Smooth muscle cell of bladder (primary cell): ENCODE measurements around the gene KRTAP4-1. TPM values are rescaled to one million over a fixed set of nuclear protein-coding genes. Genes with fewer than 3 reads are reported as not detected.

Experiments used
- total RNA-seq: library from RNA; depleted of rRNA; stranded (reverse); fragments of >200 nt; gene quantifications from 2 replicates; pipeline ENCODE4 v1.2.3, GENCODE V29; 2014

KRTAP4-1 gene
- total RNA-seq: not detected in 2 replicates

GRCh38 chr17:41184480-41184961, at the start of gene KRTAP4-1:
KRTAP4-1 (minus strand) TSS chr17:41184911; CDS start chr17:41184854, 57 bp downstream.

GRCh38 chr17:41232399-41233105, 47.8 kb upstream of the KRTAP4-1 start, which contains the start of gene KRTAP9-3:
KRTAP9-3 (plus strand) TSS chr17:41232449; CDS start chr17:41232502, 53 bp downstream.

GRCh38 chr17:41226598-41227095, 41.9 kb upstream of the KRTAP4-1 start, which contains the start of gene KRTAP9-2:
KRTAP9-2 (plus strand) TSS chr17:41226648; CDS start chr17:41226655, 7 bp downstream.

GRCh38 chr17:41189837-41190318, 5.2 kb upstream of the KRTAP4-1 start, which contains the start of gene KRTAP9-1:
KRTAP9-1 (plus strand) TSS chr17:41189887; CDS start chr17:41189887, 0 bp downstream.

DNA sequence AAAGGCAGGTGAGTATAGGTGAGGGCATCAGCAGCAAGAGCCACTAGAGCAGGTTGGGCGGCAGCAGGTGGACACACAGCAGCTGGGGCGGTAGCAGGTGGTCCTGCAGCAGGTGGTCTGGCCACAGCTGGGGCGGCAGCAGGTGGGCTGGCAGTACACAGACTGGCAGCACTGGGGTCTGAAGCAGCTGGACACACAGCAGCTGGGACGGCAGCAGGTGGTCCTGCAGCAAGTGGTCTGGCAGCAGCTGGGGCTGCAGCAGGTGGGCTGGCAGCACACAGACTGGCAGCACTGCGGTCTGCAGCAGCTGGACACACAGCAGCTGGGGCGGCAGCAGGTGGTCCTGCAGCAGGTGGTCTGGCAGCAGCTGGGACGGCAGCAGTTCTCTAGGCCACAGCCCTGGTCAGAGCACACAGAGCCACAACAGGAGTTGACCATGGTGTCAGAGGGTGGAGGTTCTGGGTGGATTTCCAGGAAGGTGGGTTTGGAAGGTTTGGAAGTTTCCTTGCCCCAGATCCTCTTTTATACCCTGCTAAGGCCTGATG, 6.9 kb downstream of the KRTAP4-1 start, which contains the start of gene KRTAP4-2:
Gene KRTAP4-2, minus strand, starts transcription at position 495 of the 545 bp plus-strand sequence. Its CDS starts 57 bp downstream, at position 438.

DNA sequence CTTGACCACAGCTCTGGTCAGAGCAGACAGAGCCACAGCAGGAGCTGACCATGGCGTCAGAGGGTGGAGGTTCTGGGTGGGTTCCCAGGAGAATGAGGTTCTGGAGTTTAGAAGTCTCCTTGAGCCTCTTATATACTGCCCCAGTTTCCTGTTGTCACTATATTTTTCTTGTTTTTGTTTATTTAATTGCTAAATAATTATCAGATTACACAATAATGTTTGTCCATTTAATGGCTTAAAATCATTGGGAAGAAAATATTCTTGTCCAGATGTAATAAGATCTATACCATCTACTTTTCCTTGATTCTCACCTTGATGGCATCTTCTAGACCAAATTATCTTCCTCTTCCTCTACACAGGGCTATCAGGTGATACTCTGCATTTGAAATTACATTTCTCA, 16.6 kb downstream of the KRTAP4-1 start, which contains the start of gene KRTAP4-3:
Gene KRTAP4-3, minus strand, starts transcription at position 101 of the 400 bp plus-strand sequence. Its CDS starts 49 bp downstream, at position 52.

GRCh38 chr17:41160648-41161047, 24.1 kb downstream of the KRTAP4-1 start, which contains the start of gene KRTAP4-4:
KRTAP4-4 (minus strand) TSS chr17:41160748; CDS start chr17:41160691, 57 bp downstream.

GRCh38 chr17:41149652-41149985, 35.1 kb downstream of the KRTAP4-1 start, which contains the start of gene KRTAP4-5:
KRTAP4-5 (minus strand) TSS chr17:41149825; CDS start chr17:41149767, 58 bp downstream.

GRCh38 chr17:41140360-41141131, 44.2 kb downstream of the KRTAP4-1 start, which contains the start of gene KRTAP4-6:
KRTAP4-6 (minus strand) TSS chr17:41140544; CDS start chr17:41140487, 57 bp downstream.

Other genes with a start within 250 kb of the KRTAP4-1 start
- gene KRT23, start 247.3 kb downstream of the KRTAP4-1 start, total RNA-seq: under 0.01 and 0.46 TPM in 2 replicates
- not detected in 2 replicates for gene KRT39, start 218.0 kb downstream of the KRTAP4-1 start, total RNA-seq
- not detected in 2 replicates for gene KRT40, start 200.6 kb downstream of the KRTAP4-1 start, total RNA-seq
- gene KRTAP3-3, start 190.7 kb downstream of the KRTAP4-1 start, total RNA-seq: not detected in 2 replicates
- not detected in 2 replicates for gene KRTAP3-2, start 185.0 kb downstream of the KRTAP4-1 start, total RNA-seq
- gene KRTAP3-1, start 175.8 kb downstream of the KRTAP4-1 start, total RNA-seq: not detected in 2 replicates
- 0.57 and 0.83 TPM in 2 replicates for gene KRTAP1-5, start 157.7 kb downstream of the KRTAP4-1 start, total RNA-seq
- not detected in 2 replicates for gene KRTAP1-4, start 154.7 kb downstream of the KRTAP4-1 start, total RNA-seq
- not detected in 2 replicates for gene KRTAP1-3, start 150.0 kb downstream of the KRTAP4-1 start, total RNA-seq
- not detected in 2 replicates for gene KRTAP1-1, start 143.5 kb downstream of the KRTAP4-1 start, total RNA-seq
- not detected in 2 replicates for gene KRTAP2-1, start 137.6 kb downstream of the KRTAP4-1 start, total RNA-seq
- not detected in 2 replicates for gene KRTAP2-2, start 129.7 kb downstream of the KRTAP4-1 start, total RNA-seq
- gene KRTAP2-3, start 124.8 kb downstream of the KRTAP4-1 start, total RNA-seq: not detected in 2 replicates
- not detected in 2 replicates for gene KRTAP2-4, start 119.0 kb downstream of the KRTAP4-1 start, total RNA-seq
- not detected in 2 replicates for gene KRTAP4-7, start 100.8 kb downstream of the KRTAP4-1 start, total RNA-seq
- gene KRTAP4-8, start 86.8 kb downstream of the KRTAP4-1 start, total RNA-seq: not detected in 2 replicates
- gene KRTAP4-16, start 82.7 kb downstream of the KRTAP4-1 start, total RNA-seq: not detected in 2 replicates
- gene KRTAP4-9, start 79.5 kb downstream of the KRTAP4-1 start, total RNA-seq: not detected in 2 replicates
- gene KRTAP4-11, start 66.5 kb downstream of the KRTAP4-1 start, total RNA-seq: not detected in 2 replicates
- gene KRTAP4-12, start 60.7 kb downstream of the KRTAP4-1 start, total RNA-seq: not detected in 2 replicates
- gene KRTAP4-6, start 44.4 kb downstream of the KRTAP4-1 start, total RNA-seq: not detected in 2 replicates
- not detected in 2 replicates for gene KRTAP4-5, start 35.1 kb downstream of the KRTAP4-1 start, total RNA-seq
- gene KRTAP4-4, start 24.2 kb downstream of the KRTAP4-1 start, total RNA-seq: not detected in 2 replicates
- gene KRTAP4-3, start 16.7 kb downstream of the KRTAP4-1 start, total RNA-seq: not detected in 2 replicates
- gene KRTAP4-2, start 6.7 kb downstream of the KRTAP4-1 start, total RNA-seq: not detected in 2 replicates
- not detected in 2 replicates for gene KRTAP9-1, start 5.0 kb upstream of the KRTAP4-1 start, total RNA-seq
- gene KRTAP9-2, start 41.7 kb upstream of the KRTAP4-1 start, total RNA-seq: not detected in 2 replicates
- gene KRTAP9-3, start 47.5 kb upstream of the KRTAP4-1 start, total RNA-seq: not detected in 2 replicates
- gene KRTAP9-8, start 53.1 kb upstream of the KRTAP4-1 start, total RNA-seq: not detected in 2 replicates
- gene KRTAP9-4, start 64.8 kb upstream of the KRTAP4-1 start, total RNA-seq: not detected in 2 replicates
- gene KRTAP9-9, start 70.5 kb upstream of the KRTAP4-1 start, total RNA-seq: not detected in 2 replicates
- gene KRTAP9-6, start 80.5 kb upstream of the KRTAP4-1 start, total RNA-seq: not detected in 2 replicates
- not detected in 2 replicates for gene KRTAP9-7, start 90.8 kb upstream of the KRTAP4-1 start, total RNA-seq
- not detected in 2 replicates for gene KRTAP29-1, start 117.9 kb upstream of the KRTAP4-1 start, total RNA-seq
- gene KRTAP16-1, start 124.4 kb upstream of the KRTAP4-1 start, total RNA-seq: not detected in 2 replicates
- gene KRTAP17-1, start 130.8 kb upstream of the KRTAP4-1 start, total RNA-seq: not detected in 2 replicates
- not detected in 2 replicates for gene KRT33A, start 165.9 kb upstream of the KRTAP4-1 start, total RNA-seq
- 0.14 and 0.18 TPM in 2 replicates for gene KRT33B, start 184.9 kb upstream of the KRTAP4-1 start, total RNA-seq
- 1.00 and 1.3 TPM in 2 replicates for gene KRT34, start 197.4 kb upstream of the KRTAP4-1 start, total RNA-seq
- not detected in 2 replicates for gene KRT31, start 212.7 kb upstream of the KRTAP4-1 start, total RNA-seq
- gene KRT37, start 239.7 kb upstream of the KRTAP4-1 start, total RNA-seq: not detected in 2 replicates